Stimulated activated naive CD8-positive, alpha-beta T cell treated with anti-CD3 and anti-CD28 coated beads, Interleukin-15, amount 100 ng/mL, for 72 hours (primary cell): ENCODE data around the gene TMC5.
A peak's percentile ranks its signal among the peaks of the same experiment; 100 is the strongest.
"Not testable (repeated sequence)": the region's sequence is repeated elsewhere in the genome, so short reads cannot be mapped to it uniquely, and the experiment has no call there.

ENCODE experiments used
- ATAC-seq: fragments of 150-1000 bp; cut with Tn5 transposase; 2 replicates; pipeline ENCODE4 v1.10.0; 2021; ENCODE audit warnings: mild to moderate bottlenecking, moderate library complexity
- DNase-seq, 2 donors: peaks; one replicate each; pipeline ENCODE4 v3.0.0; 2021 to 2022
- H3K27ac Mint-ChIP-seq, 2 donors: one replicate each; pipeline ENCODE4 v1.8.0; 2022; ENCODE audit warnings: mild to moderate bottlenecking in 2 of 2, mixed read lengths in 2 of 2, moderate library complexity in 2 of 2
- H3K27me3 Mint-ChIP-seq: one replicate; pipeline ENCODE4 v1.8.0; 2022; ENCODE audit warnings: mixed read lengths
- H3K4me1 Mint-ChIP-seq: one replicate; pipeline ENCODE4 v1.8.0; 2022; ENCODE audit warnings: mild to moderate bottlenecking, mixed read lengths
- H3K4me3 Mint-ChIP-seq, 2 donors: one replicate each; pipeline ENCODE4 v1.8.0; 2022; ENCODE audit warnings: mild to moderate bottlenecking in 2 of 2, mixed read lengths in 2 of 2, moderate library complexity in 1 of 2
- H3K9me3 Mint-ChIP-seq, 2 donors: one replicate each; pipeline ENCODE4 v1.8.0; 2022; ENCODE audit warnings: mixed read lengths in 2 of 2

Gene TMC5

GRCh38 chr16:19417640-19418039 lies at the start of gene TMC5:
Gene TMC5, plus strand, starts transcription at chr16:19417883. Its CDS starts 22,156 bp downstream, at chr16:19440039.
- no peak within 1 kb of the TSS for H3K4me3 Mint-ChIP-seq
- no peak for ATAC-seq
- peaks cover 22% of the 10 kb centered on the region for H3K27me3 Mint-ChIP-seq
- H3K9me3 Mint-ChIP-seq = peaks cover 6 to 7% of the 10 kb centered on the region in 2 donors
- peak within 1 kb of the TSS in 1 of 2 donors; percentile 37 for H3K27ac Mint-ChIP-seq
- no peak for DNase-seq
- no peaks in the 10 kb centered on the region for H3K4me1 Mint-ChIP-seq

GRCh38 chr16:19372541-19372940 lies 45.1 kb upstream of the TMC5 start:
- H3K27ac Mint-ChIP-seq, ATAC-seq: not testable (repeated sequence)
- H3K27me3 Mint-ChIP-seq = peaks cover 13% of the 10 kb centered on the region

GRCh38 chr16:19374402-19374801 lies 43.3 kb upstream of the TMC5 start:
- Mint-ChIP-seq H3K4me1 (no peaks in the 10 kb centered on the region), H3K27ac (no peak overlapping the region), H3K9me3 (no peaks in the 10 kb centered on the region), H3K27me3 (peaks cover 13% of the 10 kb centered on the region), H3K4me3 (no peak overlapping the region)
- ATAC-seq (no peak), DNase-seq (no peak)

More at GRCh38 chr16:19372541-19372940, 45.1 kb upstream of the TMC5 start:
- H3K9me3 Mint-ChIP-seq, DNase-seq, H3K4me3 Mint-ChIP-seq, H3K4me1 Mint-ChIP-seq: not testable (repeated sequence)

GRCh38 chr16:19375561-19376158 lies 42.0 kb upstream of the TMC5 start:
- Mint-ChIP-seq H3K27me3 (peaks cover 3% of the 10 kb centered on the region), H3K9me3 (no peaks in the 10 kb centered on the region), H3K4me1 (no peaks in the 10 kb centered on the region), H3K27ac (no peak overlapping the region), H3K4me3 (no peak overlapping the region)
- DNase-seq (peak; percentile 21 to 33), ATAC-seq (no peak)

- DNase-seq = no peak
- Mint-ChIP-seq H3K27ac (no peak overlapping the region), H3K9me3 (no peaks in the 10 kb centered on the region), H3K27me3 (peaks cover 18% of the 10 kb centered on the region), H3K4me3 (no peak overlapping the region), H3K4me1 (no peaks in the 10 kb centered on the region)
- no peak for ATAC-seq
Observed at GRCh38 chr16:19377864-19378263, 39.8 kb upstream of the TMC5 start.

GRCh38 chr16:19378511-19378910 lies 39.2 kb upstream of the TMC5 start:
- Mint-ChIP-seq H3K27ac (no peak overlapping the region), H3K27me3 (peaks cover 22% of the 10 kb centered on the region), H3K9me3 (no peaks in the 10 kb centered on the region), H3K4me1 (no peaks in the 10 kb centered on the region), H3K4me3 (no peak overlapping the region)
- DNase-seq (no peak), ATAC-seq (no peak)

- H3K4me1 Mint-ChIP-seq = no peaks in the 10 kb centered on the region
- no peaks in the 10 kb centered on the region for H3K9me3 Mint-ChIP-seq
- DNase-seq (no peak), ATAC-seq (no peak)
- no peak overlapping the region for H3K4me3 Mint-ChIP-seq
- no peak overlapping the region for H3K27ac Mint-ChIP-seq
- peaks cover 31% of the 10 kb centered on the region for H3K27me3 Mint-ChIP-seq
Observed at GRCh38 chr16:19379838-19380237, 37.8 kb upstream of the TMC5 start.

GRCh38 chr16:19380328-19380727 lies 37.4 kb upstream of the TMC5 start:
- no peaks in the 10 kb centered on the region for H3K4me1 Mint-ChIP-seq
- peaks cover 36% of the 10 kb centered on the region for H3K27me3 Mint-ChIP-seq
- no peak for DNase-seq
- no peaks in the 10 kb centered on the region for H3K9me3 Mint-ChIP-seq
- H3K27ac Mint-ChIP-seq = no peak overlapping the region
- ATAC-seq = no peak
- no peak overlapping the region for H3K4me3 Mint-ChIP-seq

GRCh38 chr16:19382084-19382801 lies 35.4 kb upstream of the TMC5 start:
- no peak for ATAC-seq
- no peak overlapping the region for H3K4me3 Mint-ChIP-seq
- H3K9me3 Mint-ChIP-seq = no peaks in the 10 kb centered on the region
- DNase-seq = no peak
- H3K27me3 Mint-ChIP-seq = peaks cover 47% of the 10 kb centered on the region
- no peak overlapping the region for H3K27ac Mint-ChIP-seq
- H3K4me1 Mint-ChIP-seq = no peaks in the 10 kb centered on the region

GRCh38 chr16:19382887-19383816 lies 34.5 kb upstream of the TMC5 start:
- H3K27ac Mint-ChIP-seq = no peak overlapping the region
- peaks cover 48% of the 10 kb centered on the region for H3K27me3 Mint-ChIP-seq
- no peak for ATAC-seq
- H3K4me3 Mint-ChIP-seq = no peak overlapping the region
- no peaks in the 10 kb centered on the region for H3K9me3 Mint-ChIP-seq
- H3K4me1 Mint-ChIP-seq = no peaks in the 10 kb centered on the region
- no peak for DNase-seq

GRCh38 chr16:19384656-19385055 lies 33.0 kb upstream of the TMC5 start:
- no peaks in the 10 kb centered on the region for H3K9me3 Mint-ChIP-seq

GRCh38 chr16:19386525-19386924 lies 31.2 kb upstream of the TMC5 start:
- Mint-ChIP-seq H3K4me3 (no peak overlapping the region), H3K27ac (no peak overlapping the region), H3K4me1 (no peaks in the 10 kb centered on the region), H3K9me3 (no peaks in the 10 kb centered on the region), H3K27me3 (peaks cover 51% of the 10 kb centered on the region)
- DNase-seq (no peak), ATAC-seq (no peak)

More at GRCh38 chr16:19384656-19385055, 33.0 kb upstream of the TMC5 start:
- Mint-ChIP-seq H3K27me3 (peaks cover 55% of the 10 kb centered on the region), H3K4me3 (no peak overlapping the region), H3K4me1 (no peaks in the 10 kb centered on the region), H3K27ac (no peak overlapping the region)
- no peak for DNase-seq
- no peak for ATAC-seq

GRCh38 chr16:19389246-19389645 lies 28.4 kb upstream of the TMC5 start:
- no peak overlapping the region for H3K27ac Mint-ChIP-seq
- ATAC-seq (peak; percentile 76), DNase-seq (peak; percentile 22 to 33)
- H3K27me3 Mint-ChIP-seq = peaks cover 47% of the 10 kb centered on the region
- no peaks in the 10 kb centered on the region for H3K4me1 Mint-ChIP-seq
- no peaks in the 10 kb centered on the region for H3K9me3 Mint-ChIP-seq
- no peak overlapping the region for H3K4me3 Mint-ChIP-seq

- H3K27ac Mint-ChIP-seq, H3K9me3 Mint-ChIP-seq, H3K4me1 Mint-ChIP-seq, H3K4me3 Mint-ChIP-seq, ATAC-seq, DNase-seq: not testable (repeated sequence)
- H3K27me3 Mint-ChIP-seq = peaks cover 29% of the 10 kb centered on the region
Observed at GRCh38 chr16:19391185-19391776, 26.4 kb upstream of the TMC5 start.

- H3K27me3 Mint-ChIP-seq = peaks cover 25% of the 10 kb centered on the region
- DNase-seq = no peak
- no peak overlapping the region for H3K4me3 Mint-ChIP-seq
- no peaks in the 10 kb centered on the region for H3K4me1 Mint-ChIP-seq
- no peaks in the 10 kb centered on the region for H3K9me3 Mint-ChIP-seq
- ATAC-seq = no peak
- no peak overlapping the region for H3K27ac Mint-ChIP-seq
Observed at GRCh38 chr16:19392352-19392751, 25.3 kb upstream of the TMC5 start.
